Airway epithelial cell (primary cell): ENCODE data around the gene FAM83E. TPM values are rescaled to one million over a fixed set of nuclear protein-coding genes. Genes with fewer than 3 reads are reported as not detected.

Experiments
- total RNA-seq: library from RNA; depleted of rRNA; stranded (reverse); fragments of >200 nt; gene quantifications from 2 replicates; pipeline ENCODE4 v1.2.3, GENCODE V29; 2015

The FAM83E gene
- 2.0 and 6.7 TPM in 2 replicates for total RNA-seq

GRCh38 chr19:48614436-48615230, at the start of gene FAM83E:
Gene FAM83E, minus strand, starts transcription at chr19:48615076. Its CDS starts 1,704 bp downstream, at chr19:48613372.

GRCh38 chr19:48646001-48646721, 31.3 kb upstream of the FAM83E start, which contains the start of gene CA11:
Gene CA11, minus strand, starts transcription at chr19:48646187. Its CDS starts 555 bp downstream, at chr19:48645632.

GRCh38 chr19:48636859-48637448, 22.1 kb upstream of the FAM83E start, which contains the start of gene DBP:
Gene DBP, minus strand, starts transcription at chr19:48637379. Its CDS starts 385 bp downstream, at chr19:48636994.

GRCh38 chr19:48618916-48619691, 4.2 kb upstream of the FAM83E start, which contains the start of the genes RPL18 and SPHK2:
Gene RPL18, minus strand, starts transcription at chr19:48619178. Its CDS starts 35 bp downstream, at chr19:48619143.
Gene SPHK2, plus strand, starts transcription at chr19:48619506. Its CDS starts 1,009 bp downstream, at chr19:48620515.

GRCh38 chr19:48606463-48607358, 8.2 kb downstream of the FAM83E start, which contains the start of gene SPACA4:
Gene SPACA4, plus strand, starts transcription at chr19:48606742. Its CDS starts 237 bp downstream, at chr19:48606979.

Other genes with a start within 250 kb of the FAM83E start
- 85.5 and 149 TPM in 2 replicates for gene KDELR1, start 223.5 kb downstream of the FAM83E start, total RNA-seq
- 0.14 and 0.28 TPM in 2 replicates for gene GRIN2D, start 221.4 kb downstream of the FAM83E start, total RNA-seq
- 46.8 and 50.1 TPM in 2 replicates for gene GRWD1, start 169.1 kb downstream of the FAM83E start, total RNA-seq
- gene KCNJ14, start 159.5 kb downstream of the FAM83E start, total RNA-seq, result 0.05 and 0.42 TPM in 2 replicates
- 33.1 and 53.2 TPM in 2 replicates for gene CYTH2, start 145.7 kb downstream of the FAM83E start, total RNA-seq
- 5.8 and 7.5 TPM in 2 replicates for gene LMTK3, start 103.2 kb downstream of the FAM83E start, total RNA-seq
- 60.3 and 60.8 TPM in 2 replicates for gene SULT2B1, start 62.9 kb downstream of the FAM83E start, total RNA-seq
- not detected in 2 replicates for gene SPACA4, start 8.3 kb downstream of the FAM83E start, total RNA-seq
- 2,904 and 4,070 TPM in 2 replicates for gene RPL18, start 4.1 kb upstream of the FAM83E start, total RNA-seq
- gene SPHK2, start 4.4 kb upstream of the FAM83E start, total RNA-seq, result 13.8 and 15.9 TPM in 2 replicates
- 9.7 TPM in 2 replicates for gene DBP, start 22.3 kb upstream of the FAM83E start, total RNA-seq
- gene CA11, start 31.1 kb upstream of the FAM83E start, total RNA-seq, result 2.1 and 2.4 TPM in 2 replicates
- gene NTN5, start 57.9 kb upstream of the FAM83E start, total RNA-seq, result not detected in 2 replicates
- 10.4 and 10.5 TPM in 2 replicates for gene FUT2, start 80.9 kb upstream of the FAM83E start, total RNA-seq
- gene MAMSTR, start 104.6 kb upstream of the FAM83E start, total RNA-seq, result 0.85 and 0.88 TPM in 2 replicates
- 3.0 and 4.8 TPM in 2 replicates for gene RASIP1, start 125.5 kb upstream of the FAM83E start, total RNA-seq
- gene IZUMO1, start 131.8 kb upstream of the FAM83E start, total RNA-seq, result 0.28 TPM in 1 of 2 replicates, not detected in the other
- 8.0 and 8.2 TPM in 2 replicates for gene FUT1, start 137.6 kb upstream of the FAM83E start, total RNA-seq
- not detected in 2 replicates for gene FGF21, start 140.4 kb upstream of the FAM83E start, total RNA-seq
- gene BCAT2, start 196.0 kb upstream of the FAM83E start, total RNA-seq, result 43.5 and 69.6 TPM in 2 replicates
- 1.1 and 2.4 TPM in 2 replicates for gene HSD17B14, start 221.4 kb upstream of the FAM83E start, total RNA-seq